Transverse colon (tissue), 4 donors: ENCODE measurements around the gene ZCCHC9. TPM values are rescaled to one million over a fixed set of nuclear protein-coding genes. Genes with fewer than 3 reads are reported as not detected.
A peak's percentile ranks its signal among the peaks of the same experiment; 100 is the strongest.

ENCODE experiments used
- DNase-seq: peaks from one replicate; pipeline ENCODE4 v3.0.0-alpha.2; 2019
- H3K27ac ChIP-seq, 4 donors: fragments of 200-600 bp; sonication (generic); 2 replicates each; pipeline ENCODE4 v1.5.1; 2016 to 2018; ENCODE audit warnings: inconsistent platforms in 4 of 4
- H3K27me3 ChIP-seq: fragments of 200-600 bp; sonication (generic); 2 replicates; pipeline ENCODE4 v1.5.1; 2017; ENCODE audit warnings: inconsistent platforms
- H3K36me3 ChIP-seq, 4 donors: fragments of 200-600 bp; sonication (generic); 2 replicates each; pipeline ENCODE4 v1.5.1; 2017 to 2019; ENCODE audit warnings: inconsistent platforms in 4 of 4
- H3K4me1 ChIP-seq, 4 donors: fragments of 200-600 bp; sonication (generic); 2 replicates each; pipeline ENCODE4 v1.5.1; 2017 to 2020; ENCODE audit warnings: inconsistent platforms in 4 of 4
- H3K4me3 ChIP-seq, 4 donors: fragments of 200-600 bp; sonication (generic); 1 replicate in 1 of 4; 2 replicates in 3 of 4; pipeline versions ENCODE4 v1.5.1 to v1.6.1; 2017 to 2019; ENCODE audit warnings: inconsistent platforms in 4 of 4
- H3K9me3 ChIP-seq, 2 donors: fragments of 200-600 bp; sonication (generic); 2 replicates each; pipeline ENCODE4 v1.5.1; 2017 to 2019; ENCODE audit warnings: inconsistent platforms in 2 of 2
- CTCF ChIP-seq, 5 experiments: fragments of 200-600 bp in 3 of 5; fragments of 450-650 bp in 2 of 5; sonication (generic) in 3 of 5; IDR thresholded peaks; 1 replicate in 2 of 5; 2 replicates in 3 of 5; pipeline ENCODE4 v1.5.1; 2016 to 2017; ENCODE audit warnings: antibody characterized with exemption in 5 of 5, inconsistent platforms in 3 of 5, mild to moderate bottlenecking in 2 of 5, moderate library complexity in 1 of 5
- EP300 ChIP-seq: sonication (generic); formaldehyde crosslinking; IDR thresholded peaks from one replicate; pipeline ENCODE4 v1.6.1; 2017; ENCODE audit warnings: antibody characterized with exemption, low read depth
- POLR2A ChIP-seq: fragments of 450-650 bp; IDR thresholded peaks from one replicate; pipeline ENCODE4 v1.6.1; 2016; ENCODE audit warnings: antibody characterized with exemption, mild to moderate bottlenecking, moderate library complexity
- POLR2AphosphoS5 ChIP-seq, 3 donors: sonication (generic); formaldehyde crosslinking; IDR thresholded peaks; one replicate each; pipeline ENCODE4 v1.6.1; 2016; ENCODE audit warnings: antibody characterized with exemption in 3 of 3
- WGBS, 2 donors: methylation state at CpG; one replicate each; pipeline ENCODE4 v1.1.5; 2018; ENCODE audit warnings: low coverage in 1 of 2; 5-methylcytosine and 5-hydroxymethylcytosine counted together
- in situ Hi-C, 4 donors: fragments of 200-750 bp; cut with MboI; loops; one replicate each; pipeline versions ENCODE4 v1.15.0 to v1.15.1; 2017; ENCODE audit warnings: low sequenced_read_pairs in 3 of 4, low pct_ligation_motif_present in 1 of 4, low pct_unique_long_range_greater_than_20kb in 1 of 4
- intact Hi-C: fragments of 100-400 bp; cut with DNase I; formaldehyde crosslinking; loops from one replicate; pipeline ENCODE4 v1.15.1; 2023; ENCODE audit warnings: low total_unique reads
- total RNA-seq, 4 donors: library from RNA; depleted of rRNA; stranded (reverse); fragments of >200 nt; gene quantifications; one replicate each; pipeline ENCODE4 v1.1.0, GENCODE V29; 2016

ZCCHC9 gene
- total RNA-seq, 4 donors from 2014 or later: 9.7 to 30.3 (median 17.0) TPM

- Histone ChIP-seq H3K27me3 (no peaks in the 10 kb centered on the region), H3K9me3 (no peaks in the 10 kb centered on the region), H3K4me3 (peak overlapping the region; percentile 75 to 90 (median 81)), H3K36me3 (no peaks in the 10 kb centered on the region), H3K4me1 (peaks cover 0 to 34% (median 22%) of the 10 kb centered on the region in 4 donors), H3K27ac (peak overlapping the region; percentile 89 to 94 (median 92))
- WGBS, 2 donors: 0% methylated on average over 1 to 2 of the region's 2 CpGs
- intact Hi-C loops (no loop called here), in situ Hi-C loops (no loop called here)
- no peak for DNase-seq
- TF ChIP-seq CTCF (IDR thresholded peaks at IDR 0.05) (no peak), EP300 (no peak), POLR2AphosphoS5 (IDR thresholded peaks at IDR 0.05) (no peak), POLR2A (no peak)
Measured at GRCh38 chr5:81300921-81301270, 491 bp upstream of the ZCCHC9 start.

DNA sequence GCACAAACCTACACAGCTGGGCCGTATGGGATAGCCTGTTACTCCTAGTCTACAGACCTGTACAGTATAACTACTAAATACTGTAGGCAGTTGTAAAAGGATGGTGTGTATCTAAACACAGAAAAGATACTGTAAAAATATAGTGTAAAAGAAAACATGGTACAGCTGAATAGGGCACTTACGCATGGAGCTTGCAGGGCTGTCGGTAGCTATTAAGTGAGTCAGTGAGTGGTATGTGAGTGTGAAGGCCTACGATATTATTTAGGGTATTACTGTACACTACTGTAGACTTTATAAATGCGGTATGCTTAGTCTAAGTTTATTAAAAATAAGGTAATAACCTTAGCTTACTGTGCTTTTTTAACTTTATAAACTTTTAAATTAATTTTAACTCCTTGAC, 1.2 kb downstream of the ZCCHC9 start:
- H3K4me3 ChIP-seq: peak overlapping the region in 1 of 4 donors; percentile 84
- intact Hi-C loops (no loop called here), in situ Hi-C loops (no loop called here)
- no peaks in the 10 kb centered on the region for H3K27me3 ChIP-seq
- WGBS, 2 donors: 87 to 92% methylated on average over 5 of the region's 5 CpGs
- H3K4me1 ChIP-seq: peaks cover 0 to 34% (median 22%) of the 10 kb centered on the region in 4 donors
- no peak for DNase-seq
- H3K27ac ChIP-seq: no peak overlapping the region
- H3K9me3 ChIP-seq: no peaks in the 10 kb centered on the region
- no peak for TF ChIP-seq CTCF (IDR thresholded peaks at IDR 0.05)
- TF ChIP-seq POLR2A: no peak
- TF ChIP-seq EP300: no peak
- TF ChIP-seq POLR2AphosphoS5 (IDR thresholded peaks at IDR 0.05): no peak
- H3K36me3 ChIP-seq: no peaks in the 10 kb centered on the region

GRCh38 chr5:81303563-81303962, 2.2 kb downstream of the ZCCHC9 start:
- TF ChIP-seq CTCF (IDR thresholded peaks at IDR 0.05) (no peak), EP300 (no peak), POLR2A (no peak), POLR2AphosphoS5 (IDR thresholded peaks at IDR 0.05) (no peak)
- WGBS, 2 donors: 88 to 100% methylated on average over 1 of the region's 1 CpG
- intact Hi-C loops (no loop called here), in situ Hi-C loops (no loop called here)
- Histone ChIP-seq H3K36me3 (no peaks in the 10 kb centered on the region), H3K9me3 (no peaks in the 10 kb centered on the region), H3K4me3 (no peak overlapping the region), H3K27me3 (no peaks in the 10 kb centered on the region), H3K27ac (no peak overlapping the region), H3K4me1 (peaks cover 0 to 34% (median 22%) of the 10 kb centered on the region in 4 donors)
- DNase-seq: no peak

DNA sequence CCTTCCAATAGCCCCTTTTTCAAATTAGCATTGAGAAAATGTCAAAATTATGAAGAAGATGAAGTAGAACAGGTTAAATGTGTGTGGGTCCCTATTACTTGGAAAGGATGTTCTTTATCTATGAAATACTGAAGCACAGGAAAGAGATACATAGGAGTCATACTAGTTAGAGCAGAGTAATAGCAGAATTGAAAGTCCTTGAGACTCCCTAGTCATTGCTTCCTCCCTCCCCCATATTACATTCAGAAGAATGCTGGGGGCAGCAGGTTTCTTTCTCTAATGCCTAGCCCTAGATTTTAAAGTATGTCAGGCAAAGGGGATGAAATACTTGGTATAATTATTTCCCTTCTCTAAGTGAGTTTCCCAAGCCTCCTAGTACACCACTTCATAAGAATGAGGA, 4.4 kb downstream of the ZCCHC9 start:
- H3K27ac ChIP-seq: no peak overlapping the region
- no peaks in the 10 kb centered on the region for H3K27me3 ChIP-seq
- H3K36me3 ChIP-seq: peaks cover 0 to 9% (median 2%) of the 10 kb centered on the region in 4 donors
- H3K9me3 ChIP-seq: no peaks in the 10 kb centered on the region
- TF ChIP-seq POLR2A (no peak), CTCF (IDR thresholded peaks at IDR 0.05) (no peak), POLR2AphosphoS5 (IDR thresholded peaks at IDR 0.05) (no peak), EP300 (no peak)
- no peak overlapping the region for H3K4me3 ChIP-seq
- peaks cover 0 to 16% (median 10%) of the 10 kb centered on the region in 4 donors for H3K4me1 ChIP-seq
- intact Hi-C loops (no loop called here), in situ Hi-C loops (no loop called here)
- DNase-seq: no peak
